Keratinocyte (primary cell): Measurements from ENCODE around the gene TOX3. TPM values are rescaled to one million over a fixed set of nuclear protein-coding genes. Genes with fewer than 3 reads are reported as not detected.

Source experiments
- DNase-seq: peaks from one replicate; pipeline ENCODE4 v3.0.0-alpha.2; 2011; ENCODE audit warnings: low read depth, missing footprints, low spot score
- FAIRE-seq: peaks from 2 replicates; lab custom pipeline; 2011; peaks lifted over from hg19 to GRCh38; lab: Jason Lieb, UNC
- H2AFZ ChIP-seq: 2 replicates; pipeline ENCODE4 v1.6.0; 2012; ENCODE audit warnings: low read length, control low read depth, inconsistent platforms; ENCODE audit not compliant: control insufficient read depth
- H3K27ac ChIP-seq: 2 replicates; pipeline ENCODE4 v1.5.1; 2011; ENCODE audit warnings: low read length; ENCODE audit not compliant: control insufficient read depth, insufficient read depth
- H3K27me3 ChIP-seq: 3 replicates; pipeline ENCODE4 v1.6.0; 2011; ENCODE audit warnings: low read length; ENCODE audit not compliant: control insufficient read depth, insufficient read depth; ENCODE audit errors: extremely low read depth
- H3K36me3 ChIP-seq, 2 experiments: 2 replicates in 1 of 2; 3 replicates in 1 of 2; pipeline ENCODE4 v1.5.1; 2011; ENCODE audit warnings: low read length in 2 of 2, mild to moderate bottlenecking in 1 of 2; ENCODE audit not compliant: control insufficient read depth in 2 of 2, insufficient read depth in 2 of 2; ENCODE audit errors: extremely low read depth in 1 of 2
- H3K4me1 ChIP-seq: 3 replicates; pipeline ENCODE4 v1.5.1; 2011; ENCODE audit warnings: low read length; ENCODE audit not compliant: control insufficient read depth, insufficient read depth; ENCODE audit errors: extremely low read depth
- H3K4me2 ChIP-seq: 3 replicates; pipeline ENCODE4 v1.6.0; 2011; ENCODE audit warnings: low read depth, low read length; ENCODE audit not compliant: control insufficient read depth, insufficient read depth; ENCODE audit errors: extremely low read depth
- H3K4me3 ChIP-seq, 3 experiments: fragments of 200-600 bp in 1 of 3; sonication (generic) in 1 of 3; 2 replicates in 2 of 3; 3 replicates in 1 of 3; pipeline ENCODE4 v1.5.1; 2011 to 2016; ENCODE audit warnings: low read length in 3 of 3, mild to moderate bottlenecking in 3 of 3, control low read depth in 2 of 3, inconsistent platforms in 1 of 3, low read depth in 1 of 3, mixed read lengths in 1 of 3, mixed run types in 1 of 3, moderate library complexity in 1 of 3; ENCODE audit not compliant: control insufficient read depth in 2 of 3, insufficient read depth in 2 of 3; ENCODE audit errors: extremely low read depth in 1 of 3
- H3K79me2 ChIP-seq: 2 replicates; pipeline ENCODE4 v1.6.0; 2012; ENCODE audit warnings: low read length; ENCODE audit not compliant: control insufficient read depth, insufficient read depth
- H3K9ac ChIP-seq: 3 replicates; pipeline ENCODE4 v1.6.0; 2011; ENCODE audit warnings: low read length; ENCODE audit not compliant: control insufficient read depth, insufficient read depth; ENCODE audit errors: extremely low read depth
- H3K9me1 ChIP-seq: 3 replicates; pipeline ENCODE4 v1.6.0; 2011; ENCODE audit warnings: low read length; ENCODE audit not compliant: control insufficient read depth, insufficient read depth; ENCODE audit errors: extremely low read depth
- H3K9me3 ChIP-seq: 2 replicates; pipeline ENCODE4 v1.5.1; 2012; ENCODE audit warnings: low read depth, low read length; ENCODE audit not compliant: control insufficient read depth
- H4K20me1 ChIP-seq: 3 replicates; pipeline ENCODE4 v1.6.0; 2011; ENCODE audit warnings: low read length; ENCODE audit not compliant: control insufficient read depth, insufficient read depth; ENCODE audit errors: extremely low read depth
- CTCF ChIP-seq, 3 experiments: IDR thresholded peaks in 1 of 3; conservative IDR thresholded peaks in 1 of 3; optimal IDR thresholded peaks in 1 of 3; 2 replicates in 2 of 3; 3 replicates in 1 of 3; pipeline versions ENCODE3 to v1.5.1; 2011; ENCODE audit warnings: low read length in 3 of 3, mild to moderate bottlenecking in 3 of 3, moderate library complexity in 2 of 3, control low read depth in 1 of 3, inconsistent platforms in 1 of 3; ENCODE audit not compliant: insufficient read depth in 2 of 3; ENCODE audit errors: extremely low read depth in 1 of 3
- EZH2 ChIP-seq: IDR thresholded peaks from one replicate; pipeline ENCODE4 v1.6.1; 2012; ENCODE audit warnings: inconsistent platforms, mild to moderate bottlenecking, low read length, moderate library complexity
- dilution Hi-C: fragments of 300-500 bp; cut with MboI; formaldehyde crosslinking; loops from one replicate; pipeline ENCODE4 v1.7.0; 2020; ENCODE audit warnings: low sequenced_read_pairs; ENCODE audit not compliant: extremely low pct_ligation_motif_present
- polyA plus RNA-seq, 5 experiments: library from polyadenylated mRNA; depleted of rRNA in 3 of 5; stranded (reverse) in 3 of 5; stranded (forward) in 1 of 5; unstranded in 1 of 5; fragments of >200 nt; gene quantifications; 1 replicate in 1 of 5; 2 replicates in 3 of 5; 3 replicates in 1 of 5; pipeline versions ENCODE4 v1.2.1 to v1.2.3, GENCODE V29; 2011 to 2012; ENCODE audit warnings: missing spikeins in 2 of 5, low read depth in 1 of 5, low replicate concordance in 1 of 5

TOX3 gene
- polyA plus RNA-seq, 1 donor (not counting 4 experiments of a cell fraction or from before 2014, with no cell fraction given), result not detected

GRCh38 chr16:52446080-52446479 lies 100.9 kb downstream of the TOX3 start:
- Histone ChIP-seq H4K20me1 (no peaks in the 10 kb centered on the region), H3K36me3 (no peaks in the 10 kb centered on the region), H2AFZ (no peak overlapping the region), H3K79me2 (no peaks in the 10 kb centered on the region), H3K27ac (no peak overlapping the region), H3K27me3 (no peaks in the 10 kb centered on the region), H3K9me1 (no peaks in the 10 kb centered on the region), H3K9ac (no peak overlapping the region), H3K9me3 (no peaks in the 10 kb centered on the region), H3K4me3 (no peak overlapping the region), H3K4me2 (no peak overlapping the region), H3K4me1 (no peaks in the 10 kb centered on the region)
- dilution Hi-C loops, result no loop called here
- no peak for FAIRE-seq
- no peak for DNase-seq
- TF ChIP-seq EZH2, result no peak
- TF ChIP-seq CTCF (optimal IDR thresholded peaks at IDR 0.05 in 1 of 3, IDR thresholded peaks at IDR 0.05 in 1 of 3, conservative IDR thresholded peaks at IDR 0.05 in 1 of 3; ENCODE audit: extremely low read depth in 1 of 3, insufficient read depth in 2 of 3, low read length in 3 of 3), result no peak

GRCh38 chr16:52441886-52442285 lies 105.1 kb downstream of the TOX3 start:
- FAIRE-seq (no peak), DNase-seq (no peak)
- Histone ChIP-seq H4K20me1 (no peaks in the 10 kb centered on the region), H3K4me1 (no peaks in the 10 kb centered on the region), H3K36me3 (no peaks in the 10 kb centered on the region), H3K9me1 (no peaks in the 10 kb centered on the region), H3K9me3 (no peaks in the 10 kb centered on the region), H3K9ac (no peak overlapping the region), H3K4me3 (no peak overlapping the region), H2AFZ (no peak overlapping the region), H3K79me2 (no peaks in the 10 kb centered on the region), H3K27ac (no peak overlapping the region), H3K4me2 (no peak overlapping the region), H3K27me3 (no peaks in the 10 kb centered on the region)
- TF ChIP-seq CTCF (optimal IDR thresholded peaks at IDR 0.05 in 1 of 3, IDR thresholded peaks at IDR 0.05 in 1 of 3, conservative IDR thresholded peaks at IDR 0.05 in 1 of 3; ENCODE audit: extremely low read depth in 1 of 3, insufficient read depth in 2 of 3, low read length in 3 of 3) (no peak), EZH2 (no peak)
- dilution Hi-C loops, result no loop called here
